GM12878 (cell line): Measurements from ENCODE around the gene IL1RAPL1. TPM values are rescaled to one million over a fixed set of nuclear protein-coding genes. Genes with fewer than 3 reads are reported as not detected.

Experiments used
- ATAC-seq: fragments of 200-7000 bp; cut with Tn5 transposase; 3 replicates; pipeline ENCODE4 v1.9.1; 2020; ENCODE audit warnings: mild to moderate bottlenecking, moderate library complexity
- BruUV-seq: library from RNA; stranded (reverse); fragments of 400-500 nt; replicated peaks from 2 replicates; lab custom pipeline; 2021; lab: Mats Ljungman, UMichigan
- CTCF ChIA-PET: fragments of 300-600 bp; sonication (Branson Sonifier 250); formaldehyde crosslinking; extraction: SDS; loops from one replicate; lab custom pipeline; 2021; ENCODE audit warnings: inconsistent platforms; lab: Yijun Ruan, JAX
- POLR2A ChIA-PET: fragments of 350-600 bp; formaldehyde crosslinking; extraction: SDS; loops from one replicate; lab custom pipeline; 2021; ENCODE audit warnings: inconsistent platforms; lab: Charles Lee
- RAD21 ChIA-PET: fragments of 300-600 bp; sonication (Branson Sonifier 250); formaldehyde crosslinking; loops from one replicate; lab custom pipeline; 2023; ENCODE audit warnings: antibody characterized with exemption; ENCODE audit not compliant: unreplicated experiment; lab: Charles Lee
- SMC1A ChIA-PET: fragments of 300-600 bp; sonication (Branson Sonifier 250); formaldehyde crosslinking; loops from one replicate; lab custom pipeline; 2023; ENCODE audit not compliant: unreplicated experiment, uncharacterized antibody; lab: Charles Lee
- DNase-seq: peaks from one replicate; pipeline ENCODE4 v3.0.0-alpha.2; 2011; ENCODE audit warnings: low read depth, low spot score
- FAIRE-seq: peaks from 3 replicates; lab custom pipeline; 2011; peaks lifted over from hg19 to GRCh38; lab: Jason Lieb, UNC
- H2AFZ ChIP-seq: 2 replicates; pipeline ENCODE4 v1.6.0; 2011; ENCODE audit warnings: low read depth, low read length, control low read depth; ENCODE audit not compliant: control insufficient read depth
- H3K27ac ChIP-seq: 2 replicates; pipeline ENCODE4 v1.5.1; 2011; ENCODE audit warnings: control low read depth; ENCODE audit not compliant: control insufficient read depth, insufficient read depth
- H3K27me3 ChIP-seq, 2 experiments: replicated peaks in 1 of 2; 2 replicates each; pipeline versions ENCODE4 v1.6.0 to v1.6.1; 2011; ENCODE audit warnings: low read length in 1 of 2; ENCODE audit not compliant: control insufficient read depth in 2 of 2, insufficient read depth in 2 of 2
- H3K36me3 ChIP-seq, 2 experiments: 2 replicates each; pipeline ENCODE4 v1.5.1; 2011; ENCODE audit warnings: low read length in 1 of 2; ENCODE audit not compliant: control insufficient read depth in 2 of 2, insufficient read depth in 2 of 2
- H3K4me1 ChIP-seq: 2 replicates; pipeline ENCODE4 v1.6.1; 2011; ENCODE audit warnings: mild to moderate bottlenecking, low read length, moderate library complexity, mixed read lengths; ENCODE audit not compliant: control insufficient read depth, insufficient read depth
- H3K4me2 ChIP-seq: 2 replicates; pipeline ENCODE4 v1.6.0; 2011; ENCODE audit warnings: control low read depth; ENCODE audit not compliant: control insufficient read depth, insufficient read depth
- H3K4me3 ChIP-seq: fragments of 200-600 bp; sonication (generic); 2 replicates; pipeline ENCODE4 v1.5.1; 2016
- H3K79me2 ChIP-seq: 2 replicates; pipeline ENCODE4 v1.6.0; 2011; ENCODE audit warnings: low read length; ENCODE audit not compliant: control insufficient read depth, insufficient read depth
- H3K9ac ChIP-seq: 2 replicates; pipeline ENCODE4 v1.8.0; 2011; ENCODE audit warnings: low read length, control low read depth, mixed read lengths; ENCODE audit not compliant: control insufficient read depth, insufficient read depth
- H3K9me3 ChIP-seq: replicated peaks from 3 replicates; pipeline ENCODE4 v1.5.1; 2011; ENCODE audit warnings: mild to moderate bottlenecking, low read length; ENCODE audit not compliant: control insufficient read depth, insufficient read depth
- H4K20me1 ChIP-seq: 2 replicates; pipeline ENCODE4 v1.6.0; 2011; ENCODE audit not compliant: control insufficient read depth, insufficient read depth
- ATF3 ChIP-seq: IDR thresholded peaks from 2 replicates; pipeline ENCODE4 v1.6.1; 2011; ENCODE audit warnings: low read depth, mild to moderate bottlenecking, low read length, moderate library complexity, borderline replicate concordance; ENCODE audit errors: extremely low read depth
- BCLAF1 ChIP-seq: fragments of 450-650 bp; IDR thresholded peaks from 2 replicates; pipeline ENCODE4 v1.6.1; 2017; ENCODE audit warnings: antibody characterized with exemption, mild to moderate bottlenecking, moderate library complexity
- CBFB ChIP-seq: IDR thresholded peaks from 2 replicates; pipeline ENCODE4 v1.6.1; 2016; ENCODE audit warnings: antibody characterized with exemption, low read depth
- E2F4 ChIP-seq: IDR thresholded peaks from 2 replicates; pipeline ENCODE4 v1.6.1; 2012; ENCODE audit warnings: low read depth, low read length, improper control_type of control experiment
- ESRRA ChIP-seq: IDR thresholded peaks from 2 replicates; pipeline ENCODE4 v1.6.1; 2012; ENCODE audit warnings: mild to moderate bottlenecking, low read length, improper control_type of control experiment
- FOXM1 ChIP-seq: IDR thresholded peaks from 2 replicates; pipeline ENCODE4 v1.6.1; 2012; ENCODE audit warnings: low read depth, mild to moderate bottlenecking, inconsistent platforms, low read length, moderate library complexity
- GABPA ChIP-seq: IDR thresholded peaks from 2 replicates; pipeline ENCODE4 v1.6.1; 2014; ENCODE audit warnings: antibody characterized with exemption, low read depth, mild to moderate bottlenecking, inconsistent platforms
- HSF1 ChIP-seq: fragments of 150-350 bp; IDR thresholded peaks from 2 replicates; pipeline ENCODE4 v1.6.1; 2014; ENCODE audit warnings: mild to moderate bottlenecking, low read depth, low read length
- IKZF1 ChIP-seq: fragments of 450-650 bp; conservative IDR thresholded peaks from 2 replicates; pipeline ENCODE4 v1.6.1; 2017; ENCODE audit warnings: antibody characterized with exemption, mild to moderate bottlenecking
- KAT2A ChIP-seq: conservative IDR thresholded peaks from 2 replicates; pipeline ENCODE4 v1.6.1; 2011; ENCODE audit warnings: low read depth, low read length; ENCODE audit not compliant: control insufficient read depth
- MEF2B ChIP-seq: fragments of 450-650 bp; IDR thresholded peaks from 2 replicates; pipeline ENCODE4 v1.6.1; 2018; ENCODE audit warnings: mild to moderate bottlenecking, moderate library complexity; ENCODE audit not compliant: partially characterized antibody, poor library complexity, severe bottlenecking
- NR2C1 ChIP-seq: fragments of 450-650 bp; IDR thresholded peaks from 2 replicates; pipeline ENCODE4 v1.6.1; 2017; ENCODE audit warnings: antibody characterized with exemption, mild to moderate bottlenecking, moderate library complexity
- RB1 ChIP-seq: fragments of 450-650 bp; formaldehyde crosslinking; IDR thresholded peaks from 2 replicates; pipeline ENCODE4 v1.6.1; 2017; ENCODE audit warnings: mild to moderate bottlenecking, borderline replicate concordance
- RELA ChIP-seq: fragments of 450-650 bp; IDR thresholded peaks from 2 replicates; pipeline ENCODE4 v1.8.0; 2014; ENCODE audit warnings: borderline replicate concordance; ENCODE audit not compliant: partially characterized antibody
- REST ChIP-seq: IDR thresholded peaks from 2 replicates; pipeline ENCODE4 v1.6.1; 2012; ENCODE audit warnings: mild to moderate bottlenecking, low read depth, low read length
- SMC3 ChIP-seq: IDR thresholded peaks from 2 replicates; pipeline ENCODE4 v1.6.1; 2011; ENCODE audit warnings: low read length, improper control_type of control experiment, borderline replicate concordance
- WGBS: methylation state at CpG from one replicate; pipeline ENCODE4 v1.1.6; 2016; ENCODE audit warnings: low lambda C conversion rate; ENCODE audit not compliant: insufficient replicate concordance, insufficient coverage; ENCODE audit errors: missing lambda C conversion rate; 5-methylcytosine and 5-hydroxymethylcytosine counted together
- in situ Hi-C: fragments of 300-500 bp; cut with MboI; formaldehyde crosslinking; loops from 9 replicates; pipeline ENCODE4 v1.14.3; 2018; ENCODE audit warnings: mixed read lengths
- intact Hi-C: fragments of 100-400 bp; cut with micrococcal nuclease; formaldehyde crosslinking; loops from one replicate; pipeline ENCODE4 v1.14.2; 2022; ENCODE audit not compliant: unreplicated experiment
- polyA plus RNA-seq, 11 experiments: library from polyadenylated mRNA; depleted of rRNA in 4 of 11; unstranded in 6 of 11; stranded (reverse) in 5 of 11; fragments of >200 nt; fragmentation: Nextera tagmentation in 4 of 11; fragmentation: Illumina TruSeq in 1 of 11; extraction: Ambion mirVana in 4 of 11; extraction: Trizol in 1 of 11; gene quantifications; 1 replicate in 1 of 11; 2 replicates in 10 of 11; pipeline versions ENCODE4 v1.2.1 to v1.2.3, GENCODE V29; 2011 to 2016; ENCODE audit warnings: inconsistent platforms in 2 of 11, missing spikeins in 2 of 11, low read depth in 1 of 11
- total RNA-seq, 4 experiments: library from RNA; depleted of rRNA in 3 of 4; stranded (reverse); fragments of >200 nt in 3 of 4; fragmentation: Illumina TruSeq in 1 of 4; extraction: Trizol in 1 of 4; gene quantifications; 2 replicates each; pipeline versions ENCODE4 v1.2.1 to v1.2.3, GENCODE V29; 2013 to 2021

Gene IL1RAPL1
- total and polyA plus RNA-seq, 10 of the 15 experiments (the other 5 are each of a cell fraction or from before 2014, with no cell fraction given): not detected

GRCh38 chrX:29948653-29949052 lies 1361.4 kb downstream of the IL1RAPL1 start:
- Histone ChIP-seq H3K27me3 (no peaks in the 10 kb centered on the region), H3K4me2 (no peak overlapping the region), H3K4me3 (no peak overlapping the region), H3K79me2 (no peaks in the 10 kb centered on the region), H4K20me1 (no peaks in the 10 kb centered on the region)
- ATAC-seq: no peak
- FAIRE-seq: no peak
- CTCF ChIA-PET: no interaction called here
- WGBS: 0% methylated on average over 1 of the region's 1 CpG
- DNase-seq: no peak
- in situ Hi-C loops: no loop called here
- TF ChIP-seq HSF1 (no peak), BCLAF1 (no peak), SMC3 (no peak), GABPA (no peak), REST (no peak), CBFB (no peak), FOXM1 (no peak), ATF3 (no peak), ESRRA (no peak), RELA (no peak), NR2C1 (no peak), KAT2A (no peak), RB1 (no peak), MEF2B (no peak), IKZF1 (no peak), E2F4 (no peak)
- TF ChIP-seq, all 136 proteins: peak for 0
- H3K9me3 ChIP-seq: no peaks in the 10 kb centered on the region
- no peaks in the 10 kb centered on the region for H3K4me1 ChIP-seq
- SMC1A ChIA-PET: interaction anchor here (0.9 kb wide), 1 partner anchor 14 kb away, joined by 3 read pairs; no protein-coding TSS in a partner anchor
- H3K27ac ChIP-seq: no peak overlapping the region
- H3K36me3 ChIP-seq: no peaks in the 10 kb centered on the region
- BruUV-seq: no TSS peak
- intact Hi-C loops: no loop called here
- no peak overlapping the region for H3K9ac ChIP-seq
- no peak overlapping the region for H2AFZ ChIP-seq
- POLR2A ChIA-PET: no interaction called here
- RAD21 ChIA-PET: no interaction called here
